Stimulated activated CD4-positive, alpha-beta T cell treated with anti-CD3 and anti-CD28 coated beads, Interleukin-4, amount 100 ng/mL, for 1 hour (primary cell): ENCODE data around the gene NTM.

Experiments
- DNase-seq: peaks from one replicate; pipeline ENCODE4 v3.0.0-alpha.2; 2020

Gene NTM

DNA sequence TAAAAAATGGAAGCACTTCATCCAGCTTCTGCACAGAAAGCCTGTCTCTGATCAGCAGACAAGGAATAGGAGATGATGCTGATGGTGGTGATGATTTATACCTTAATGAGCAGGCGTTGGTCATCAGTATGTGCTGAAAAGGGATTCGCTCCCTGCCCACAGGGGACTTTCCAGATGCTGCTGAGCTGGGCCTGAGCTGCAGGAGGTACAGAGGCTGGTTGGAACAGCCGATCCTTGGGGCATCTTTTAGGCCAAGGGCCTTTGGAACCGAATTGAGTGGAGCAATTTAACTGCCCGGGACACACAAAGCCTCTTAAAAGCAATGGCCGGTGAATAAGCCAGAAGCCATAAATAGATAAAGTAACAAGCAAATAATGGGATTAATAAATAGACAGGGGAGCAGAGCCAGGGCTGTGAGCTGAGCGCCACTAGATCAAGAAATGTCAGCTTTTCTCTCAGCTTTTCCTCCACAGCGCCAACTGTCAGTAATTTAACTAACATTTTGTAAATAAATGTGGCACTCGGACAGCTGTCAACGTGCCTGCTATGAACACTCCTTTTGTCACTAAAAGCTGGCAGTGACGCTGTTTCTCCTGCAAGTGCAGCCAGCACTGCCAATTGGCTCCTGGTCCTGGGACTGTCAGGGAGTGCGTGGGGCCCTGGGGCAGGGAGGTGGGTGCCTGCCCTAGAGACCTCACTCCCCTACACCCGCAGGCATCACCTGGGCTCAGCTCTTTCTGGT, 562.3 kb downstream of the NTM start:
- DNase-seq = no peak

DNA sequence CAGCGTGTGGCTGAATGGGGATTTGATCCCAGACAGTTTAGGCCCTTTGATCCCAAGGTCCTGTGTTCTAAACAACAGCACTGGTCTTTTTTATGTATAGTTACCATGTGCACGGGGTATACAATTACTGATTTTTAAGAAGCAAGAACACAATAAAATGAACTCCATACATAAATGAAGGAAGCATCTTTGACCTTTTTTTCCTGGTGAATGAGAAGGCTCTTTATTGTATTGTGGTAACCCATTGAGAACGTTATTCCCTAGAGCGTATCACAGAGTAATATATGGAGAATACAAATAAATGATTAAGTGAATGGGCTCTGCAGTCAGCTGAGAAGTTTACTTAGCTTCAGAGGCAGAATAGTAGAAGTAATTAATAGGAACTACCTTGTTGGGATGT, 563.6 kb downstream of the NTM start:
- DNase-seq = no peak

DNA sequence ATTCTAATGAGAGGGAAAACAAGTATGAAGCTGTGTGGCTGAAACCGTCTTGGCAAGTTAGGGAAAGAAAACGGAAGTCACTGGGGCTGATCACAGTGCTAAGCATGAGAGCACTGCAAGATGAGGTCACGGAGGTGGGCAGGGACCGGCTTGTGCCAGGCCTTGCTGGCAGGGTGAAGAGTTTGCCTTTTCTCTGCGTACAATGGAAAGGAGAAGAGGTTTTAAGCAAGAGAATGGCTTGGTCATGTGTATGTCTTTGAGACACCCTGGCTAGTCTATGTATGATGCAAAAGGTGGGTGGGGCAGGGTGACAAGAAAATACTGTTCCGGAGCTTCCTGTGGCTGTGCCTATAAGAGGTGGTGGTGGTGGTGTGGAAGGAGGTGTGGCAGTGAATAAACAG, 567.9 kb downstream of the NTM start:
- no peak for DNase-seq

DNA sequence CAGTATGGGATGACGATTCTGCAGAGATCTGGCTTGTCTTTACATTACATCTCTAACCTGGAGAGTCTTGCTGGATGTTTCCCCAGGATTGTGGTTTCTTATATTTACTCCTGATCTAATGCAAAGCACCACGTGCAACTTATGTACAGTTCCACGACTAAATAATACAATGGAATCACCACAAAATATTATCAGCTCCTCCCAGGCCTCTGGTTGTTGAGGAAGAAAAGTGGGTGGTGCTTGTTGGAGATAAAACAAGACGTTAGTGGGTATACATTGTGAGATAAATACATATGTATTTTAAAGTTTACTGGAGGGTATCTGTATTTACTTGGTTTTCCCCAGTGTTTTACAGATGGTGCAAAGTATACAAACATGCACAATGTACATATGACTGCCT, 569.7 kb downstream of the NTM start:
- DNase-seq = no peak

DNA sequence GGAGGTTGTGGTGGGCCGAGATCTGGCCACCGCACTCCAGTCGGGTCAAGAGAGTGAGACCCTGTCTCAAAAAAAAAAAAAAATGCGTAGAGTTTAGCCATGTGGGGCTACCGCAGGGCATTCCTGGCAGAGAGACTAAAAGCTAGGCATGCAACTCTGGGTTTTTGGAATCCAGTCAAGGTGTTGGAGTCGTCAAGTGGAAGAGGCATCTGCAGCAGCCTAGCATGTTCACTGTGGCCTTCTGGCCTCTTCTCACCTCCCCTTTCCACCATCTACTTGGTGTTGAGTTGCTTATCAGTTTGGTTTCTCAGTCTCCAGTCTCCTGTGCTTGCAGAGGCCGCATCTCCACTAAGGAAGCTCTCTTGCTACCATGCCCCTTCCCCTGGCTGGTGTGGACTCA, 572.5 kb downstream of the NTM start:
- no peak for DNase-seq

DNA sequence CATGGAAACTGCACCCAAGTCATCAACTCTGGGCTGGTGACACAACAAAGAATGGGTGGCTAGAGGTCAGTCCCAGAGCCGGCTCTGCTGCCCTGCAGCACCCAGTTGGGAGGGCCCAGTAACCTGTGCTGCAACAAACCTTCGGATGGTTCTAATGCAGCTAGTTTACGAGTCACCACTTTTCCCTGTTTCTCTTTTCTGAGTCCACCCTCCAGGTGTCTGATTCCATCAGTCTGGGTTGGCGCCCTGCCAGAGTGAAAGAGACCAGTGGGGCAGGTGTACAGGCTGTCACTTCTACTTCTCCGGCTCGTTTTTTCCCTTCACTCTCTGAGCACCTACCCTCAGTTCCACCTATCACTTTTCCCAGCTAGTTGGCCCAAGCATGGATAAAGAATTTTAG, 572.9 kb downstream of the NTM start:
- DNase-seq = no peak

DNA sequence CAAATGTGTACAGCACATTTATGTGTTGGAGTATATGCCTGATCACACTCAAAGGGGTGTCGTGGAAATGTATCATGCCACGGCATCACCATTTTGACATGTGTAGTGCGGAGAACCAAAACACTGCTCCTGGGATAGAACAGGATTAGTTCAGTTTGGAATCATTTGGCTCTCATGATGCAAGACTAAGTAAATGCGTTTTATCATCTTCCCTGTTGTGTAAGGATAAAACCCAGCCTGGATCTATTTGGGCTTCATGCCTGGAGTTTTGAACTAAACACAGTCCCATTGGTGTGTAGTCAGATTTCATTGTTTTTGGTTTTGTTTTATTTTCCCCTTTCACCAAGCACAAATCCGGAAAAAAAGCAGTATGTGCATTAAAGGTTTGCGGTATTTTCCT, 574.3 kb downstream of the NTM start:
- no peak for DNase-seq

DNA sequence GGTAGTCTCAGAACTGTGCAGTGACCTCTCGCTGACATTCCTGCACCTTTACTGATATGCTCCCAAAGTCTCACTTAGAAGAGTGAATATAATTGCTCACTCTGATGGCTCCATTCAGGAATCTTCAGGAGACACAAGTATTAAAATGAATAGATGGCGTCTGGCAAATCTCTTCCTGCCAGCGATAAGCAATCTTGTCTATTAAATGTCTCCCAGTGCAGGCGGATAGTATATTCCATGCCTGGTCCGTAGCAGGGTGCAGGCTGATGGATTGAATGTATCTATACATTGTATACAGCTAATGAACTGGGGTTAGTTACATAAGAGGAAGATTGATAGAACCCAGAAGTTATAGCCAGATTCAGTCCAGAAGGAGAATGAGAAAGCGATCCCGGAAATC, 575.3 kb downstream of the NTM start:
- DNase-seq = no peak

DNA sequence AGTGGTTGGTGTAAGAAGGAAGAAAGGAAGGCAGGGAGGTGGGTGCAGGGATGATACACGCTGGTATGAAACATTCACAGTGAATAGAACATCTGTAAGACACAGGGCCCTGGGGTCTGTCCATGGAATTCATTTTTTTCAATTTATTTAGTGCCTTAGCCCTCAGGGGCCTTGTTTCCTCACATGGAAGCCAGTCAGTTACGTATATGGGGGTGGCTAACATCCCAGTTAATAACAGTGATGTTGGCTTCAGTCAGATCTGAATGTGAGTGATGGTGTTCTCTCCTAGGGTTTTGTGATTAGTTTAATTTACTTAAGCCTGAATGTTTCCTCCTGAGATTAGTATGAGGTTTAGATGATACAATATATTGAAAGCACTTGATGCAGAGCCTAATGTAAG, 577.1 kb downstream of the NTM start:
- DNase-seq = no peak

DNA sequence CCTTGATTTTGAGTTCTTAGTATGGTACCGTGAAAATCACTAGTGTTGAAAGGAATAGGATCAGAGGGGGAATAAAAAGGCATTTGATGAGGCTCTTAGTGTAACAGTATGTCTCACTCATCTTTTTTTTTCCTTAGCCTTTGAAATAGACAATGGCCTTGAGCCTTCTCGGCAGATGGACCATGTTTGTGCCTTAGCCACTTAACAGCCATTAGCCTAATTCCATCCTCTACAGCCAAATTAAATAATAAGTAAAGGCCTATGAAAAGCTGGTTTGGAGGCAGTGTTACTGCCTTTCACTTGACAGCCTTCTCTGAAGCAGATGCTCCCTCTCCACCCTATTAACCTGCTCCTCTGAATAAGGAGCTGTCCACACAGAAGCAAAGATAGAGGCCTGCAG, 580.7 kb downstream of the NTM start:
- DNase-seq = no peak

DNA sequence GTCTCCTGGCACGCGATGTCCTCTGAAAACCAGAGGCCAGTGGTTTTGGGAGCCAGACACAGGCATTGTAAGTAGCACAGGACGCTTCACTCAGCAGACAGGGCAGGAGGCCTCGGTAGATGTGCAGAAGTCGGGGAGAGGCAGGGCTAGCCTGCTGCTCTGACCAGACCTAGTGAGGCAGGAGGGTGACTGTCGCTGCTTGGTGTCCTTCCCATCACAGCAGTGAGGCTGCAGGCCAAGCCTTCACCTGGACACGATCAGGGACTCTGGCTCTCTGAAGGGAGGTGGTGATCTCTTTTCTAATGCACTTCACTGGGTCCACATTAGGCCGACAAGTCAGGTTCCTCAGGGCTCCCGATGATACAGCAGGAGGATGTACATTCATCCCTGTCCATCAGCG, 583.7 kb downstream of the NTM start:
- DNase-seq = no peak

DNA sequence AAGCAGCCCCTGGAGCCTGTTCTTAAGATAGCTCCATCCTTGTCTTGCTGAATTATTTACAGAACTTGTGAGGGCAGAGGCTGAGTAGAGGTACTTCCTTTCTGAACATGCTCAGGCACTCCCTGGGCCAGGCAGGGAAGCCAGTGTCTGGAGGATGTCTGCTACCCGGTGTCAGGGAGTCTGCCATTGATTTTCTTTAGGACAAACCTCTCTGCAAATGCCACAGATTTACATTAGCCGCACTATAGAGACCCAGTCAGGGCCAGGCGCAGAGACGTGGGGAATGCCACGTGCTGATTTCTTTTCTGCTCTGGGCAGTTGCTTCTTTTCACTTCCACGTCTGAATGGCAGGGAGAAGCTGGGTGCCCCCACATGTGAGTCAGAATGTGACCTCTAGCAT, 585.5 kb downstream of the NTM start:
- no peak for DNase-seq

DNA sequence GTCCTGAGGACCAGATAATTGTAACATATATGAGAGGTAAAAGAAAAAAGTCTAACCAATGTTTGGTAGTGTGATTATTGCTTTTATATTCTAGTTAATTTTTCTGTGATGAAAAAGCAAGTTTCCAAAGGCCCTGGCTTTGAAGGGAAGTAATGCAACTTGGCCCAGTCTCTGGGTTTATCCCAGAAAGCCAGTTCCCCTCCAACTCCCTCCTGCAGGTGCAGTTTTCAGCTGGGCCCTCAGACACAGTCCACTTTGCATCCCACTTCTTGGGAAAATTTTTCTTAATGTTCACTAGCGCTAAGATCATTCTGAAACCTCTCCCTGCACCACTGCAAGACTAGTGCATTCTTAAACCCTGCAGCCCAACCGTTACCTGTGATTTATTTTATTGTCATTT, 586.8 kb downstream of the NTM start:
- no peak for DNase-seq

DNA sequence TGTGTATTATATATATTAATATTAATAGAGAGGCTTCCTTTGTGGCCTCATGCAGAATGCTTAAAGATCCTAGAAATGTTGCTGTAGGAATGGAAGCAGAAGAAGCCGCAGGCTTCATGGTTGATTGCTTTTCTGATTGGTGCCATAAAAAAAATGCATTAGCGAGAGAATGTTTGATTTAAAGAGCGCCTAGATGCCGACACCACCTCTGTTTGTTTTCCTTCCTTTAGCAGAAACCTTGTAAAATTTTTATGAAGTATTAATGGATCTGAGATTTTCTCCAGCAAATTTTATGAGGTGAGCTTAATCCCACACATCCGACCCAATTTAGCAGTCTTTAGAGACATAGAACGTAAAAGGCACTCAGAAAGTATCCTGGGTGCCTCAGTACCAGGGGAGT, 587.5 kb downstream of the NTM start:
- DNase-seq = no peak

DNA sequence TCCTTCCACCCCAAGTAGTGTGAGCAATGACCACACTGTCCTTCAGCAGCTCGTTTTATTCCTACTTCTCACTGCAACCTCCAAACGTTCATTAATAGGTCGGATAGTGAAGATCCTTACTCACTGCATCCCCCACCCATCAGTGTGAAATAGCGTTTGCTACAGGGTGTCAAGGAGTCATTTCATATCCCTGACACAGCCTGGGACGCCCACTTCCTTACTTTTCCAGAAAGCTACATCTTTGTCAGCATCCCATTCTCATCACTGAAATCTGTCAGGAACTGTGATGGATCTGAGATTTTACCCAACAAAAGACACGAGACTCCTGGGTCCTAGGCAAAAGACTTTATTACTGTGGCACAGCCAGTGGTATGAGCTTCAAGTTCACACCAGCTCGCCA, 592.4 kb downstream of the NTM start:
- no peak for DNase-seq

DNA sequence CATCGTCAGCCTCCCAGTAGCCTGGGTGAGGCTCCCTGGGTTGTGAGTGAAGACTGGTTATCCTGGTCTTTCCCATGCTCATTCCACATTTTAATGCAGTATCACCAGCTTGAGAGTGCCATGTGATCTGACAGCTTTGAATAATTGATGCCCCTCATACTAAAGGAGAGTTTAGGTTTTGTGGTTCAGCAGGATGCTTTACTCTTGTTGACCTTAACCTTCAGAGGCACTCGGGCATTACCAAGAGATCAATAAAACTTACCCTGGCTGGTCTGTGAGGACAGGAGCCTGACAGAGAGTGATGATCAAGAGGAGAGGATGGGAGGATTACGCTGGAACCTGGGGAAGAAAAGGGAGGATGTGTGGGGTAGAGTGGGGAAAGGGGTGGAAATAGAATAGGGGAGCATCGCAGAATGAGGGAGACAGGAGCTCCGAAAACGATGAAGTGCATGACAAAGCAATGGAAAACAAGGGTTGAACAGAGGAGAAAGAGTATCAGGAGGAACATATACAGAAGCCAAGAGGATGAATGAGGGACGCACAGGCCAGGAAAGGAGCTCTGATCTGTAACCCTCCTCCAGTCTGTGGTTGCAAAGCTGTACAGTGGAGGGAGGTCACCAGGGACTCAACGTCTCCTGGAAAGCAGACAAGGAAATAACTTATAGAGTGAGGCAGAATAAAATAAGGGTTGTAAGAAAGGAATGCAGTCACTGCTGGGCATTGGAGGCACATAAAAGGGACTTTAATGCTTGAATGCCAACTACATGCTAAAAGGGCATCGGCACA, 594.5 kb downstream of the NTM start:
- no peak for DNase-seq

DNA sequence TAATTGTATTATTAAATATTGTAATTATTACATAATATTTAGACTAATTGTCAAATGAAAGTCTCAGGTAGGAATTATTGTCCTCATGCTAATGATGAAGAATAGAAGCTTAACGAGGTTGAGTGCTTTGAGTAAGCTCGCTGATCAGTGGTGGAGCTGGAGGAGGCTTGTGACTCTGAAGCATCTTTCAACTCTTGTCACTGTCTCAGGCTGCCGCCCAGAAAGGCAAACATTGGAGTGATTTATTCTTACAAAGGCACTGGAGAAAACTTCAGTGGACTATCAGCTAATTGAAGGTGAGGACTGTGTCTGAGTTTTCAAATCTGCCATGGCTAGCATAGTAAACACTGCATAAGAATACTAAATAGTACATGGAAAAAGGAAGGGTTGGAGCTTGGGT, 595.1 kb downstream of the NTM start:
- no peak for DNase-seq

DNA sequence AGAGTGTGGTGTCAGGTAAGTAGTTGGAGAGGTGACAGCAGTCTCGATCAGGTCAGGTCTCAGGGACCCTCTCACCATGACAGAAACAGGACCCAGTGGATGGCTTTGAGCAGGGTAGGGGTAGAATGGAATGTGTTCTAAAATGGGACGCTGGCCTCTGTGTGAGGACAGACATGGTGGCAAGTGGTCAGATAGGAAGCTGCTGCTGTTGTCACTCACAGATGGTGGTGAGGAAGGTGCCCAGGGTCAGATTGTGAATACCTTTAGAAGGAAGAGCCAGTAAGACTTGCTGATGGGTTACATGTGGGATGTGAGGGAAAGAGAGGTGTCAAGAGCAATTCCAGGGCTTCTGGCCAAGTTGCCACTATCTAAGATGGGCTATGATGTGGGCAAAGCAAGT, 596.3 kb downstream of the NTM start:
- DNase-seq = no peak

DNA sequence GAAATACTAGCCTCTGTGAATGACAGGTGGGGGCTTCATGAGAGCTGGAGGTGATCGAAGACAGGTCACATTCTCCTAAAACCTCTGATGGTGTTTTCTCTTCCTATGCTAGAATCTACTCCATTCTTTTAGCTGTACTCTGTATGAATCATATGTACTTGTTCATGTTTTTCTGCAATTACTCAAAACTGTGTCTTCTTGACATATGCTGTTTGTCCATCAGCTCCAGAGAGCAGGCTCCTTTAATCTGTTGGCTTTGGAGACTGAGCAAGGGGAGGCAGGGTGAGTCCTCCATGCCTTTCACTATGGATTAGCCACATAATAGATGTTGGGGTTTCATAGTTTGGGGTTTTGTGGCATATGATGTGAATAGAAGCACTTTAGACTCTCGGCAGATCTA, 598.8 kb downstream of the NTM start:
- DNase-seq = no peak

DNA sequence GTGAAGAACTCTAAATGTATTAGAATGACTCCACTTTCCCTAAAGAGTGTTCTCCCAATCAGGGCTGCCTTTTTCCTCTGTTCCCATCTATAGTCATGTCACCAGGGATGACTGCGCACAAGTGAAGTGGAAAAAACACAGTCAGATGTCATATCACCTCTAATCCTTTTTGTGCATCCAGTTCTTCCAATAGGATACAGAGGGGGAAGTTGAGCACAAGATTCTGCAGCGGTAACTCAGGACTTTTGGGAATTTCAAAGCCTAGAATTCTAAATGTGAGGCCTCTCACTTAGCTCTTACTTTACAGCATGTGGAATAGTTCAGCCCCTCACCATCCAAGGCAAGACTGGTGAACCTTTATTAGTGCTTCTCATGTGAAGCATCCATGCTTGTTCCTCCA, 602.6 kb downstream of the NTM start:
- no peak for DNase-seq

DNA sequence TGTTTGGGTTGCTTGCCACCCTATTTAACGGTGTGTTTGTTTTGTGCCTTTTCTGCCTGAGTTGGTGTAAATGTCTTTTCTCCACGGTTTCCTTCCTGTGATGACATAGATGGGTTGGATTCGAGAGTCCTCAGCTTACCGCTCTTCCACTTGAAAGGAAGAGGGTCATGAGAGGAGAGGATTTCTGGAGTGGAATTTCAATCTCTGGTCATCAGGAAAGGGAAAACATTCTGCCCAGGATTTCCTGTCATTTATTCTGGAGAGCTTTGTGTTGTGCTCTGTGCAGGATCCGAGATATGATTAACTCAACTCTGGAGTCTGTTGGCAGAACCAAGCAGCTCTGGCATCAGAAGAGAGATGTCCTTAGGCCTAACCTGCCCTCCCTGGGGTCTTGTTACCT, 605.2 kb downstream of the NTM start:
- DNase-seq = no peak

DNA sequence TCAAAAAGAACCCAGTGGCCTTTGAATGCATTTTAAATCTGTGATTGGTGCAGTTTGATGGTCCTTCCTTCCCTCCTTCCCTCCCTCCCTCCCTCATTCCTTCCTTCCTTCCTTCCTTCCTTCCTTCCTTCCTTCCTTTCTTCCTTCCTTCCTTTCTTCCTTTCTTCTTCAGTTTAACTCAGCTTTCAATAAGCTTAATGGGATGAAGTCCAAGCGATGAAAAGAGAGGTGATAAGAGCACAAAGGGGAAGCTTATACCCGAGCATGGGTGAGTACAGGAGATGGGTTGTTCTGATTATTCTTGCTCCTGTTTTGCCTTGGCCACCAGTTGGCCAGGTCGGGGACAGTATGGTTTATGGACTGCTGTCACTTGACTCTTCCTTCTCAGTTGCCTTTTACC, 605.6 kb downstream of the NTM start:
- DNase-seq = no peak

DNA sequence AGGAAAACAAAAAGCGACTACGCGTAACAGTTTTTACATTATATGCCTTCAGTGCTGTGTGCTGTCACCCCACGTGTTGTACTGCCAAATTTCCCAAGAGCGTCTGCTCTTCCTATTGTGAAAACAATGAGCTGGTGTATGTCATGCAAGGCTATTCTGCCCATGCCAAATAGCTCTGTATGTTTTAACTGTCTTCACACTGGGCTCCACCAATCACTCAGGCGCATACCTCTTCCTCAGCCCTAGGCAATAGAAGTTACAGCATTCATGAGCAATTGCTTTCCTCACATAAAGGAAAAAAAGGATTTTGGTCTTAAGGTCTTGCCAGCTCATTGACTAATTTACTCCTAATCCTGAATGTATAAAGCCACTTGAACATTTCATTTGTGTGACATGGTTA, 606.8 kb downstream of the NTM start:
- no peak for DNase-seq

DNA sequence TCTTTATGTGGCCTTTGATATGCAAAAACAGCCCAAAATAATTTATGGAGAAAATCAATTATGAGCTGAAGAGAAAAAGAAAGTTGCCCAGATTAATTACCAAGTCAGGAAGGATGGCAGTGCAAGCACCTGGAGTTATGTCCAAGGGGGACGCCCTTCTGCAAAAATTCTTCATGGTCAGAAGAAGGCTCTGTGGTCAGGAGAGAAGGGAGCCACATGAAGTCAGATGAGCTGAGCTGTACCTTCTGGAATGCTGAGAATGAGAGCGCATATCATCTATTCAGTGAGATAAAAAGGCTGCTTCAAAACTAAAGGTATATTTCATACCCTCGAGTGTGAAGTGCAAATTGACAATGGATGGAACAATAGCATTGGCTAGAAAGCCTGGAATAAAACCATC, 607.4 kb downstream of the NTM start:
- no peak for DNase-seq

DNA sequence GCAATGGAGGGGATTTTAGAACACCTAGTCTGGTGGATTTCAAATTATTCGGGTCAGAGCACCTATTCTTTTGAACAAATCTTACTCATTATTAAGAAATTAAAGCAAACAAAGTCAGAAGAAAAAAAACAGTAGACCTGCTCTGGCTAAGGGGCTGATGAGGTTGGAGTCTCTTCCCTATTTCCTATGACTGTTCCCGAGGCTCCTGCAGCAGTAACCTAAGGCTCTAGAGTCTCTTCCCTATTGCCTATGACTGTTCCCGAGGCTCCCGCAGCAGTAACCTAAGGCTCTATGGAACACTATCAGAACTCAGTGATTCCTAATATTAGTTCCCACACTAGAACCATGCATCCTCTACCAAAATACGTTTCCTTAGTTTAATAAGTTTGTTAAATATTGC, 607.9 kb downstream of the NTM start:
- DNase-seq = no peak
